ENCODE data around the gene CSTB.

Gene CSTB

DNA sequence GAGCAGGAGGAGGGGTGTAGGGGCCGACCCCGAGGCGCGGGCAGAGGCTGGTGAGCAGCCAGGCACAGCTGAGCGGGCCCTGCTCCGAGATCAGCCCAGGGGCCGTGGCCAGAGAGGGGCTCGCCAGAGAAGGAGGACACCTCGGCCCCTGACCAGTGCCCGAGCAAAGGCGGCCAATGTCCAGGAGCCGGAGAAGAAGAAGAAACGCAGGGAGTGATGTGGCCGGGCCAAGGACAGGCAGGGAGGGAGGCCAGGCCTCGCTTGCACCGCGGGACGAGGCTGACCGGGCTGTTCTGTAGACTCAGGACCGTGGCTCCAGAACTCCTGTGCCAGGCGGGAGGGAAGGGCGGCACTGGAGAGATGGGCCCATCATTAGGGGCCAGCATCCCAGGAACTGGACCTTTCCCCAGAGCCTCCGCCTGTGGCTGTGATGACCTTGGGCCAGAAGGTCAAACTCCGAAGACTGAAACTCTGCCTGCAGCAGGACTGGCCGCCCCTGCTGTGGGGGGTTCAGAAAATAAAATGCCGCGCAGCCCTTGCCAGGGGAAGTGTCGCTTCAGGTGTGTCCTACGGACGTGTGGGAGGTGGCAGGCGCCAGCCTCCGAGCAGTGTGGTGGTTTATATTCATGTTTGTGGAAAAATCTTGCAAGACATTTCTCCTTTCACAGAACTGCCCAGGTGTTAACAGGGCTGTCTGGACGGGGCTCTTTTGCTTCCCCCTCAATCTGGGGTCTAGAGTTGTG is 27.6 kb upstream of the CSTB start:
- Histone ChIP-seq H3K4me3 (no peak overlapping the region), H4K20me1 (peaks cover 88% of the 10 kb centered on the region), H3K9me3 (no peaks in the 10 kb centered on the region), H3K4me1 (peaks cover 54% of the 10 kb centered on the region), H3K4me2 (peak overlapping the region; percentile 77), H3K27ac (peak overlapping the region; percentile 83), H3K27me3 (no peaks in the 10 kb centered on the region), H3K9ac (no peak overlapping the region), H3K36me3 (peaks cover 60% of the 10 kb centered on the region)
- no peak for TF ChIP-seq Cebpa-rat (IDR thresholded peaks at IDR 0.05)

- Histone ChIP-seq H3K4me2 (no peak overlapping the region), H3K9me3 (no peaks in the 10 kb centered on the region), H4K20me1 (peaks cover 84% of the 10 kb centered on the region), H3K4me1 (peaks cover 45% of the 10 kb centered on the region), H3K4me3 (no peak overlapping the region), H3K27ac (no peak overlapping the region; the same call in 1 of the 2 replicates), H3K27me3 (no peaks in the 10 kb centered on the region), H3K36me3 (peaks cover 70% of the 10 kb centered on the region), H3K9ac (no peak overlapping the region)
- no peak for TF ChIP-seq Cebpa-rat (IDR thresholded peaks at IDR 0.05)
Observed at GRCh38 chr21:43802713-43803313, 26.7 kb upstream of the CSTB start.

DNA sequence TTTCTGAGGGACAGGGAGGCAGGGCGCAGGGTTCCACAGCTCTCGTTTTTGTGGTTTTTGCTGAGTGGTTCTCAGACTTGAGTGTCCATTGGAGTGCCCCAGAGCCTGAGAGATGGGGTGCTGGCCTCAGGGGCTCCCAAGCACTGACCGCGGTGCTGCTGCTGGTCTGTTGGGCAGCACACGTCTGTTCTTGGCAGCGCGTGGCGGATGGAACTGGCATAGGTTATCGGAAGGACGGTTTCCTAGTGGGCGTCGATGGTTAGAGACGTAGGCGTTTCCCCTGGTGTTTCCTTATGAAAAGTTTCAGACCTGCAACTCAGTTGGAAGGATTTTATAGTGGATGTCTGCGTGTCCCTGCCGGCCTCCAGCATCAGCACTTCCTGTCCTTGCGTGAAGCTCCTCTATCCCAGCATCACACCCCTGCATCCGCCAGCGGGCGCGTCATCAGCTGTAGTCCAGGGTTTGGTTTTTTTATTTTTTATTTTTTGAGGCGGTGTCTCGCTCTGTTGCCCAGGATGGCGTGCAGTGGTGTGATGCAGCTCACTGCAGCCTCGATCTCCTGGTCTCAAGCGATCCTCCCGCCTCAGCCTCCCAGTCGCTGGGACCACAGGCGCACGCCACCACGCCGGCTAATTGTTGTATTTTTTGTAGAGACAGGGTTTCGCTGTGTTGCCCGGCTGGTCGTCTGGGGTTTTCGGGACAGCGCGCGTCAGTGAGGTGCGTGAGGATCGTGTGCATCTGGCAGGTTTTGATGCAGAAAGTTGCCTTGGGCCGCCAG is 25.1 kb upstream of the CSTB start:
- H4K20me1 ChIP-seq, result peaks cover 88% of the 10 kb centered on the region
- H3K4me2 ChIP-seq, result no peak overlapping the region
- TF ChIP-seq Cebpa-rat (IDR thresholded peaks at IDR 0.05), result no peak
- peaks cover 29% of the 10 kb centered on the region for H3K4me1 ChIP-seq
- H3K27me3 ChIP-seq, result no peaks in the 10 kb centered on the region
- H3K27ac ChIP-seq, result no peak overlapping the region
- H3K9ac ChIP-seq, result no peak overlapping the region
- no peak overlapping the region for H3K4me3 ChIP-seq
- no peaks in the 10 kb centered on the region for H3K9me3 ChIP-seq
- peaks cover 86% of the 10 kb centered on the region for H3K36me3 ChIP-seq

DNA sequence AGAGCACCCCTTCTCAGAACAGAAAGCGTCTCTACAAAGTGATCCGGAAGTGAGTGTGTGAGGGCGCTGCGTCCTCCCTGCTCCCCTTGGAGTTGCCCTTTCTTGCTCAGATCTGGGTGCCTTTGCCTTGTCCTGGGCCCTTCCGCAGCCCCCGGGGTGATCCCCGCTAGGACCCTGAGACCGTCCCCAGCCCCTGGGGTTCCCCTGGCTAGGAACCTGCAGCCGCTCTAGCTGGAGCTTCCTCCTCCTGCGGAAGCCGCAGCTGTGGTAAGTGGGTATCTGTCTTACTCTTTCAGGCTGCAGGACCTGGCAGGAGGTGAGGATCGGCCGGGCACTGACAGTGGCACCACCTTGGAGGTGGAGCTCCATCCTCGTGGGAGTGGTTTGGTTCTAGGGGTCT is 24.5 kb upstream of the CSTB start:
- Histone ChIP-seq H3K27ac (no peak overlapping the region), H4K20me1 (peaks cover 88% of the 10 kb centered on the region), H3K4me1 (peaks cover 23% of the 10 kb centered on the region), H3K27me3 (no peaks in the 10 kb centered on the region), H3K4me3 (no peak overlapping the region), H3K9ac (no peak overlapping the region), H3K4me2 (no peak overlapping the region), H3K9me3 (no peaks in the 10 kb centered on the region), H3K36me3 (peaks cover 92% of the 10 kb centered on the region)
- no peak for TF ChIP-seq Cebpa-rat (IDR thresholded peaks at IDR 0.05)

- peaks cover 18% of the 10 kb centered on the region for H3K4me1 ChIP-seq
Observed at GRCh38 chr21:43800124-43800523, 24.0 kb upstream of the CSTB start.

DNA sequence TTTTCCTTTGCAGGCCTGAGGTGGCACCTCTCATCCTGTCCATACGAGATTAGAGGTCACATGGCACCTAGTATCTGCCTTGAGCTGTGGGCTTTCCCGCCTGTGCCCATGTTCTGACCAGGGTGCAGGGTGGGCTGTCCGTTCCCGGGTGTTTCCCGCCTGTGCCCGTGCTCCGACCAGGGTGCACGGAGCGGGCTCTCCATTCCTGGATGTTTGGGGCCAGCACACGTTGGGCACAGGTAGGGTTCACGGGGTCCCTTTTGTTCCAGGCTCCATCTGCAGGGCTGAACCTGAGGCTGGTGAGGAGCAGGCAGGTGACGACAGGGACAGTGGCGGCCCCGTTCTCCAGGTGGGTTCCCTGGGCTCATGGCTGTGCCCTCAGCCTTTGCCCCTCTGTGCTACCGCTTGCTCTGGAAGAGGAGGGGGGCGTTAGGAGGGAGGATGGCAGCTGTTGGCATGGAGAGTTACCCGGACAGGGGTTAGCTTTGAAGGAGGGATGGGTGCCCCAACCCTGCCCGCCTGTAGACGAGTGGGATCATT is 23.3 kb upstream of the CSTB start:
- Histone ChIP-seq H3K36me3 (peaks cover 100% of the 10 kb centered on the region), H3K27ac (no peak overlapping the region), H3K4me1 (peaks cover 11% of the 10 kb centered on the region), H3K4me3 (no peak overlapping the region), H4K20me1 (peaks cover 95% of the 10 kb centered on the region), H3K9me3 (no peaks in the 10 kb centered on the region), H3K27me3 (no peaks in the 10 kb centered on the region), H3K9ac (no peak overlapping the region), H3K4me2 (no peak overlapping the region)
- no peak for TF ChIP-seq Cebpa-rat (IDR thresholded peaks at IDR 0.05)

More at GRCh38 chr21:43800124-43800523, 24.0 kb upstream of the CSTB start:
- no peaks in the 10 kb centered on the region for H3K9me3 ChIP-seq
- H3K4me3 ChIP-seq, result no peak overlapping the region
- peaks cover 92% of the 10 kb centered on the region for H4K20me1 ChIP-seq
- H3K36me3 ChIP-seq, result peaks cover 96% of the 10 kb centered on the region
- TF ChIP-seq Cebpa-rat (IDR thresholded peaks at IDR 0.05), result no peak
- no peak overlapping the region for H3K4me2 ChIP-seq
- no peaks in the 10 kb centered on the region for H3K27me3 ChIP-seq
- H3K27ac ChIP-seq, result no peak overlapping the region
- H3K9ac ChIP-seq, result no peak overlapping the region

DNA sequence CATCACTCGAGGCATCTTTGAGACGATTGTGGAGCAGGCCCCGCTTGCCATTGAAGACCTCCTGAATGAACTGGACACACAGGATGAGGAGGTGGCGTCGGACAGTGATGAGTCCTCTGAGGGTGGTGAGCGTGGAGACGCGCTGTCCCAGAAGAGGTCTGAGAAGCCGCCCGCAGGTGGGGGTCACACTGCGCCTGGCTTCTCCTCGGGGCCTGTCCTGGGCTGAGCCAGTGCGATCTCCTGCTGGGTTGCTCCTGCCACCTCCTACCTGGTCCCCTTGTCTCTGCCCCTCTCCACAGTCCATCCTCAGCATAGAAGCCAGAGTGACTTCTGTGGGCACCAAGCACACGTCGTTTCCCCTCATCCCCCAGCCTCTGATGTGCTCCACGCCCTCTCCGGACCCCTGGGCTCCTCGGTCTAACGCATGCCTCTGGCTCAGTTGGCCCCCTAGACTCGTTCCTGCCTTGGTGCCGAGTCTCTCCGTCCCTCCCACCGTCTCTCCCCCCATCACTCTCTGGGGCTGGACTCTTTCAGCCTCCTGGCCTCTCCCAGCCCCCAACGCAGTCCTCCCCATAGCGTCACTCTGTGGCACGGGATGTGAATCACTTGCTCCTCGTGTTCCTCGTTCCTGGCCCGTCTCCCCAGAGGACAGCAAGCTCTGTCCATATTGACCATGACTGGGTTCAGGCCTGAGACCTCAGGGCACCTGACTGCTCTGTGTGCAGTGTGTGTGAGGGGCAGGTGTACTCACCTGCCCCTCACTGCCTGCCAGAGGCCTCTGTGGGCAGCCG is 22.0 kb upstream of the CSTB start:
- Histone ChIP-seq H3K4me3 (no peak overlapping the region), H3K36me3 (peaks cover 100% of the 10 kb centered on the region), H3K4me1 (peaks cover 6% of the 10 kb centered on the region; the same call in 1 of the 2 replicates), H3K27ac (no peak overlapping the region), H3K4me2 (no peak overlapping the region), H3K9me3 (no peaks in the 10 kb centered on the region), H3K9ac (no peak overlapping the region), H3K27me3 (no peaks in the 10 kb centered on the region), H4K20me1 (peaks cover 95% of the 10 kb centered on the region)
- no peak for TF ChIP-seq Cebpa-rat (IDR thresholded peaks at IDR 0.05)

GRCh38 chr21:43797415-43797814 is 21.3 kb upstream of the CSTB start:
- H3K9me3 ChIP-seq, result no peaks in the 10 kb centered on the region
- H3K4me2 ChIP-seq, result no peak overlapping the region
- H3K4me3 ChIP-seq, result no peak overlapping the region
- H3K9ac ChIP-seq, result no peak overlapping the region
- TF ChIP-seq Cebpa-rat (IDR thresholded peaks at IDR 0.05), result no peak
- no peaks in the 10 kb centered on the region for H3K27me3 ChIP-seq
- H4K20me1 ChIP-seq, result peaks cover 95% of the 10 kb centered on the region
- peaks cover 100% of the 10 kb centered on the region for H3K36me3 ChIP-seq
- H3K27ac ChIP-seq, result no peak overlapping the region
- H3K4me1 ChIP-seq, result peaks cover 7% of the 10 kb centered on the region; the same call in 1 of the 2 replicates

DNA sequence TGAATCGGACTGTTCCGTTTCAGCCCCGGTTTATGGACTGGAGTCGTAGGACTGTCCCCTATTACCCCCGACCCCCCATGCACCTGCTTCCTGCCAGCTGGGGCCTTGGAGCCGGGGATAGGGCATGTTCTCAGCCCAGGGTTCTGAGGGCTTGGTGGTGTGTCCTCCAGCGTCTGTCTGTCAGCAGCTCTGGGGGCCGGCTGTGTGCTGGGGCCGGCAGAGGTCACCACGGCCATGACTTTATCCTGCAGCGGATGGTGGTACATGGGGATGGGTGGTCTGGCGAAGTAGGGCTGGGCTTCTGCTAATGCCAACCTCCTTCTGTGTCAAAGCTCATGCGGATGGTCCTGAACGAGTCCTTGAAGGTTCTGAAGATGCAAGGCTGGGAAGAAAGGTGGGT is 18.7 kb upstream of the CSTB start:
- Histone ChIP-seq H3K4me3 (no peak overlapping the region), H3K4me1 (peaks cover 32% of the 10 kb centered on the region), H3K36me3 (peaks cover 90% of the 10 kb centered on the region), H3K4me2 (no peak overlapping the region), H4K20me1 (peaks cover 95% of the 10 kb centered on the region), H3K27ac (no peak overlapping the region), H3K9me3 (no peaks in the 10 kb centered on the region), H3K9ac (0 out of 2 replicates have a peak overlapping the region, but pooled peaks have one; percentile 6), H3K27me3 (no peaks in the 10 kb centered on the region)
- no peak for TF ChIP-seq Cebpa-rat (IDR thresholded peaks at IDR 0.05)
